Naive B cell (primary cell): ENCODE measurements around the gene NFIC. TPM values are rescaled to one million over a fixed set of nuclear protein-coding genes. Genes with fewer than 3 reads are reported as not detected.

Experiments
- ATAC-seq, 2 donors: fragments of 150-1000 bp; cut with Tn5 transposase; 2 replicates each; pipeline ENCODE4 v1.10.0; 2021; ENCODE audit warnings: low read depth in 2 of 2, mild to moderate bottlenecking in 2 of 2, moderate library complexity in 2 of 2
- DNase-seq: peaks from one replicate; pipeline ENCODE4 v3.0.0; 2022
- H3K27ac Mint-ChIP-seq, 6 donors: one replicate each; pipeline ENCODE4 v1.8.0; 2020 to 2022; ENCODE audit warnings: mild to moderate bottlenecking in 6 of 6, mixed read lengths in 6 of 6, moderate library complexity in 5 of 6, inconsistent platforms in 2 of 6
- H3K27me3 Mint-ChIP-seq, 3 donors: one replicate each; pipeline ENCODE4 v1.8.0; 2021 to 2022; ENCODE audit warnings: mixed read lengths in 3 of 3, mild to moderate bottlenecking in 1 of 3
- H3K36me3 Mint-ChIP-seq, 2 donors: one replicate each; pipeline ENCODE4 v1.8.0; 2020 to 2022; ENCODE audit warnings: mixed read lengths in 2 of 2, inconsistent platforms in 1 of 2, mild to moderate bottlenecking in 1 of 2
- H3K4me1 Mint-ChIP-seq, 3 donors: one replicate each; pipeline ENCODE4 v1.8.0; 2020 to 2022; ENCODE audit warnings: mixed read lengths in 3 of 3, inconsistent platforms in 1 of 3, mild to moderate bottlenecking in 1 of 3, moderate library complexity in 1 of 3
- H3K4me3 Mint-ChIP-seq, 8 donors: one replicate each; pipeline ENCODE4 v1.8.0; 2020 to 2022; ENCODE audit warnings: mild to moderate bottlenecking in 8 of 8, mixed read lengths in 8 of 8, moderate library complexity in 8 of 8, inconsistent platforms in 2 of 8
- H3K9me3 Mint-ChIP-seq, 7 donors: one replicate each; pipeline ENCODE4 v1.8.0; 2020 to 2022; ENCODE audit warnings: mixed read lengths in 7 of 7, mild to moderate bottlenecking in 5 of 7, inconsistent platforms in 2 of 7, moderate library complexity in 1 of 7
- polyA plus RNA-seq, 6 donors: library from polyadenylated mRNA; unstranded; fragments of 300-500 nt; fragmentation: Illumina TruSeq; gene quantifications; one replicate each; pipeline ENCODE4 v1.2.3, GENCODE V29; 2021; ENCODE audit warnings: low read depth in 6 of 6

The NFIC gene
- polyA plus RNA-seq, 6 donors from 2014 or later = 3.4 to 11.4 (median 5.3) TPM; not detected in 1

DNA sequence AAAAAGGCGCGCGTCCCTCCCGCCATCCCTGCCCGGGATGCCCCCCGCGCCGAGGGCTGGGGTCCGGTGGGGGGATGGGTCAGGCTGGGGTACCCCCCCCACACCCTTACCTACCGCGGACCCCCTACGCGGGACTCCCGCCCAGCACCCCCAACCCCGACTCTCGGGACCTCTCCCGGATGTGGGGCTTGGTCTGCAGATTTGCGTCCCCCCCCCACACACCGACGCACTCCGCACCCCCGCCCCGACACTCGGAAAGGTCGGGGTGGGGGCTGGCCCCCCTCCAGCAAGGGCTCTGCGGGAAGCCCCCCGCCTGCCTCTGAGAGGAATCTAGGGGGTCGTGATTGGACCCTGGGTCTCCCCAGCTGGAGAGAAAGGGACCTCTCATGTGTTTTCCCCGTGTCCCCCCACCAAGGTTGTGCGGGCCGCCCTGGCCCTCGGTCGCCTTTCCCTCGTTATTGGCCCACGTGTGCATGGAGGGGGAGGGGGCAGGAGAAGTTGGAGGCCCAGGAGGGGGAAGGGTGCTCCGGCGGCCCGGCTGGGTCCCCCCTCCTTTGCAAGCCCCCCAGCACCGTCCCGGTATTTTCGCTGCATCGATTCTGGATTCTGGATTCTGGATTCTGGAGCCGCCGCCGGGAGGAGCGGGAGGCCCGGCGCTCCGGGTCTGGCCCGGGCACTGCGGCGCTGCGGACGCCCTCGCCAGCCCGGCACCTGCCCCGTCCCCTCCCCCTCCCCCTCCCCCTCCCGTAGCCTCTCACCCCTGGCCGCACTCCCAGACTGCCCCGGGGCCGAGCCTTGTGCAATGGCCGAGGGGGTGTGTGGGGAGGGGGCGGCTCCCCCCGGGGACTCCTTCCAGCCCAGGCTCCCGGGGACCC lies 607 bp downstream of the NFIC start:
- peaks cover 58 to 61% (median 61%) of the 10 kb centered on the region in 3 donors for H3K4me1 Mint-ChIP-seq
- peak overlapping the region; percentile 39 to 88 (median 70) for H3K4me3 Mint-ChIP-seq
- no peaks in the 10 kb centered on the region for H3K9me3 Mint-ChIP-seq
- H3K36me3 Mint-ChIP-seq = no peaks in the 10 kb centered on the region
- H3K27ac Mint-ChIP-seq = no peak overlapping the region
- H3K27me3 Mint-ChIP-seq = peaks cover 0 to 30% (median 28%) of the 10 kb centered on the region in 3 donors
- no peak for ATAC-seq
- DNase-seq = no peak

DNA sequence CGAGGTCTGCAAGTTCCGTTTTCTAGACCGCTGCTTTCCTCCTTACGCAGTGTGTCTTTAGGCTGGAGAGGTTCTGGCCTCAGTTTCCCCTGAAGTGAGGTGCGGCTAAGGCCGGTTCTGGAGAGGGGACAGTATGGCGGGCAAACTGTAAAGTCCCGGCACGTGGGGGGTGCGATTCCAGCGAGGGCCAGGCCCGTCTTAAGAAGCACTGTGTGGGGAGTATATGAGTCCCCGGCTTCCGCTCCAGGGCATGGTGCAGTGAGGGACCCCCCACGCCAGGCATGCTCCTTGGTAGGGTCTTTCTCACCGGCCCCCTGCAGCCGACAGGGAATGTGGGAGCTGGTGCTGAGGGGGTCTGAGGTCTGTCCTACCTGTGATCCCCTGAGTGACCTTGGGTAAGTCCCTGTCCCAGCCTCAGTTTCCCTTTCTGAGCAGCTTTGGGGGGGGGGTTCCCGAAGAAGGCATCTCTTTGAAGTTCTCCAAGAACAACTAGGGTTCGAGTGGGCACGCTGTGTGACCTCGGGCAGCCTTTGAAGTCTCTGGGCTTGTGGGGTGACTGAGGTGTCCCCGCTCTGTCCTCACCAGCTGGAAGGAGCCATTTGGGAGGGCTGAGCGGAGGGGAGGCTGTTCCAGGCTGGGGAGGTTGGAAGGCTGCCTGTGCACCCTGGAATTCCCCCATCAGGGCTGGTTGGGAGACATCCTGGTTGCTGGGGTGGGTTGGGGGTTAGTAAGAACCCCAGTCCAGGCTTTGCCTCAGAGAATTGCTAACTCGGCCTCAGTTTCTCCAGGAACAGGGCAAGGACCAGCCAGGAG lies 1.5 kb downstream of the NFIC start:
- Mint-ChIP-seq H3K4me1 (peaks cover 50 to 56% (median 55%) of the 10 kb centered on the region in 3 donors), H3K36me3 (no peaks in the 10 kb centered on the region), H3K4me3 (peak overlapping the region; percentile 57 to 88 (median 75)), H3K27me3 (peaks cover 0 to 30% (median 28%) of the 10 kb centered on the region in 3 donors), H3K27ac (peak overlapping the region in 1 of 6 donors; percentile 47), H3K9me3 (no peaks in the 10 kb centered on the region)
- no peak for ATAC-seq
- DNase-seq = no peak

DNA sequence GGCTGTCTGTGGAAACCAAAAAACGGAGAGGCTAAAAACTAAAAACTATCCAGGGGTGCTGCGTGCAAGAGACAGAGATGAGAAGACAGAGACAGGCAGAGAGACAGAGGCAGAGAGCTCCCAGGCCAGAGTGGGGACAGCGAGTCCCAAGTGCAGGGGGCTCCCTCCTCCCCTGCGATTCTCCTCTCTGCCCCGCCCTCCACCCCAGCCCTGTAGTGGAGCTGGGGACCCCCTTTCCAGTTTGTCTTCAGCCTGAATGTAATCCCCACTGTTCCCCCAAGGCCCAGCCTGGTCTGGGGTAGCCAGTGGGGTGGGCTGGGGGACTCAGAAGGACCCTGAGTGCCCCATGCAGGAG lies 2.0 kb downstream of the NFIC start:
- DNase-seq = no peak
- Mint-ChIP-seq H3K27me3 (peaks cover 0 to 30% (median 28%) of the 10 kb centered on the region in 3 donors), H3K27ac (peak overlapping the region in 1 of 6 donors; percentile 0), H3K4me3 (peak overlapping the region in 6 of 8 donors; percentile 55 to 88 (median 82)), H3K4me1 (peaks cover 49 to 58% (median 57%) of the 10 kb centered on the region in 3 donors), H3K9me3 (no peaks in the 10 kb centered on the region), H3K36me3 (no peaks in the 10 kb centered on the region)
- ATAC-seq = no peak

DNA sequence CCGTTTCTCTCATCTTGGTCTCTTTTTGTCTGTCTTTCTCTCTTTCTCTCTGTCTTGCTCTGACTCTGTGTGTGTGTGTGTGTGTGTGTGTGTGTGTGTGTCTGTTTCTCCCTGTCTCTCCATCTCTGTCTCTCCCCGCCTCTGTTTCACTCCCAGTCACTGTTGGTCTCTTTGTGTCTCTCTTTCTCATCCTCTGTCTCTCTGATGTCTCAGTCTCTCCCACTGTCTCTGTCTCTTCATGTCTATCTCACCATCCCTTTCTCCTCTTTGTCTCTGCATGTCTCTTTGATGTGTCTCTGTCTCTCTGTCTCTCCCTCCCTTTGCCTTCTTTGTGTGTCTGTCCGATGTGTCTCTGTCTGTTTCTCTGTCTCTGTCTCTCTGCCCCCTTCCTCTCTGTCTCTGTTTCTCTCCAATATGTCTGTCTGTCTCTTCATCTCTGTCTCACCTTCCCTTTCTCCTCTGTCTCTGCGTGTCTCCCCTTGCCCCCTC lies 2.5 kb downstream of the NFIC start:
- H3K27me3 Mint-ChIP-seq = peaks cover 0 to 30% (median 28%) of the 10 kb centered on the region in 3 donors
- H3K9me3 Mint-ChIP-seq = no peaks in the 10 kb centered on the region
- H3K27ac Mint-ChIP-seq = peak overlapping the region in 5 of 6 donors; percentile 0 to 92 (median 61)
- ATAC-seq = no peak
- H3K4me3 Mint-ChIP-seq = peak overlapping the region in 7 of 8 donors; percentile 48 to 87 (median 81)
- peaks cover 49 to 62% (median 62%) of the 10 kb centered on the region in 3 donors for H3K4me1 Mint-ChIP-seq
- DNase-seq = no peak
- H3K36me3 Mint-ChIP-seq = no peaks in the 10 kb centered on the region

DNA sequence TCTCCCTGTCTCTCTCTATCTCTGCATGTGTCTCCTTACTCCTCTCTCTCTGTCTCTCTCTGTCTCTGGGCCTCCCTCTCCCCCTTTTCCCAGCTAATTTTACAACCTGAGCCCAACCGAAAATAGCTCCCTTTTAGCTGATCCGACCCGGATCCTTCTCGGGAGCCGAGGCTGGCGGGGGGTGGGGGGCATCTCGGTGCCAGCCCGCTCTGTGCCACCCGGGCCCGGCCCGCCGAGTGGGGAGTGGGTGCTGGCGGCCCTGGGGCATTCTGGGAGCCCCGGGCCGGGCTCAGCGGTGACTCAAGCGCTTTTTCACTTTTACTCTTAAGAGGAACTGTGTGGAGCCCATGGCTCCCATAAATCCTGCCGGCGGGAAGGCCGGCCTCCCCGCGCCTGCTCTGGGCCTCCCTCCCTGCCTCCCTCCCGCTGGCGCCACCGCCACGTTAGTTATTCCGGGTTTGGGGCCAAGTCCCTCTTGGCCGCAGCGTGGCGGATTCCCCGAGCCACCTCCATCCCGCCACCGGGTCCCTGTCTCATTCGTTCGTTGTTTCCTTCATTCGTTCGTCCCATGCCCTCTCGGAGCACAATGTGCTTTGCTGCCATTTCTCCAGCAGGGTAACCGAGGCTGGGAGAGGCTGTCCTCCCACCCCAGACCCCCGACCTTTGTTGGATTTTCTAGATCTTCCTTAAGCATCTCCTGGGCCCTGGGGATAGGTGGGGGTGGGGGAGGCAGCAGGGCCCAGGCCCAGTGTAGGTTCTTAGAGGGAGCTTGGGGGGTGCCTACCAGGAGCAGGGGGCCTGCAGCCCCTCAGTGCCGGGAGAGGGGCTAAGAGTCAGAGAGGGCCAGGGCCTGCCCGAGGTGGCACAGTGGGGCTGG lies 3.2 kb downstream of the NFIC start:
- ATAC-seq = peak; percentile 41 to 57
- H3K27ac Mint-ChIP-seq = peak overlapping the region in 3 of 6 donors; percentile 17 to 92 (median 21)

DNA sequence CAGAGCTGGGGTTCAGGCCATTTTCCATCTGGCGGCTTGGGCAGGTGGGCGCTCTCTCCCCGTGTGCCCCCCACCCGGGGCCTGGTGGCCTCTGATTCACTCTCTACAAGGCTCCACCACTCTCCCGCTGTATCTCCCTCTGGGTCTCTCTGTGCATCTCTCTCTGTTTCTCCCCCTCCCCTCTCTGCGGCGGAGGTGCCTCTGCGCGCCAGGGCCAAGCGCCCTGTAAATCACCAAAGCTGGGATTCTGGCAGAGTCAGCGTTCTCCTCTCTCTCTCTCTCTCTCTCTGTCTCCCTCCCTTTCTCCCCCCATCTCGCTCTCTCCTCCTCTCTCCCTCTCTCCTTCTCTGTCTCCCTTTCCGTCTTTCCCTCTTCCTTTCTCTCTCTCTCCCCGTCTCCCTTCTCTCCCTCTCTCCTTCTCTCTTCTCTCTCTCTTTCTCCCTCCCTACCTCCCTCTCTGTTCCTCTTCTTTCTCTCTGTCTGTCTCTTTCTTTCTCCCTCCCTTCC lies 3.9 kb downstream of the NFIC start:
- Mint-ChIP-seq H3K4me3 (peak overlapping the region in 7 of 8 donors; percentile 36 to 79 (median 62)), H3K27me3 (peaks cover 0 to 26% (median 23%) of the 10 kb centered on the region in 3 donors), H3K4me1 (peaks cover 44 to 67% (median 60%) of the 10 kb centered on the region in 3 donors), H3K27ac (peak overlapping the region in 3 of 6 donors; percentile 1 to 94 (median 58)), H3K36me3 (no peaks in the 10 kb centered on the region), H3K9me3 (peaks cover 0 to 2% (median 0%) of the 10 kb centered on the region in 7 donors)
- DNase-seq (no peak), ATAC-seq (no peak)

More for the DNA sequence above, 3.2 kb downstream of the NFIC start:
- Mint-ChIP-seq H3K36me3 (no peaks in the 10 kb centered on the region), H3K9me3 (peaks cover 0 to 2% (median 0%) of the 10 kb centered on the region in 7 donors), H3K27me3 (peaks cover 0 to 30% (median 28%) of the 10 kb centered on the region in 3 donors), H3K4me3 (peak overlapping the region; percentile 48 to 87 (median 82)), H3K4me1 (peaks cover 49 to 68% (median 63%) of the 10 kb centered on the region in 3 donors)
- DNase-seq = no peak

DNA sequence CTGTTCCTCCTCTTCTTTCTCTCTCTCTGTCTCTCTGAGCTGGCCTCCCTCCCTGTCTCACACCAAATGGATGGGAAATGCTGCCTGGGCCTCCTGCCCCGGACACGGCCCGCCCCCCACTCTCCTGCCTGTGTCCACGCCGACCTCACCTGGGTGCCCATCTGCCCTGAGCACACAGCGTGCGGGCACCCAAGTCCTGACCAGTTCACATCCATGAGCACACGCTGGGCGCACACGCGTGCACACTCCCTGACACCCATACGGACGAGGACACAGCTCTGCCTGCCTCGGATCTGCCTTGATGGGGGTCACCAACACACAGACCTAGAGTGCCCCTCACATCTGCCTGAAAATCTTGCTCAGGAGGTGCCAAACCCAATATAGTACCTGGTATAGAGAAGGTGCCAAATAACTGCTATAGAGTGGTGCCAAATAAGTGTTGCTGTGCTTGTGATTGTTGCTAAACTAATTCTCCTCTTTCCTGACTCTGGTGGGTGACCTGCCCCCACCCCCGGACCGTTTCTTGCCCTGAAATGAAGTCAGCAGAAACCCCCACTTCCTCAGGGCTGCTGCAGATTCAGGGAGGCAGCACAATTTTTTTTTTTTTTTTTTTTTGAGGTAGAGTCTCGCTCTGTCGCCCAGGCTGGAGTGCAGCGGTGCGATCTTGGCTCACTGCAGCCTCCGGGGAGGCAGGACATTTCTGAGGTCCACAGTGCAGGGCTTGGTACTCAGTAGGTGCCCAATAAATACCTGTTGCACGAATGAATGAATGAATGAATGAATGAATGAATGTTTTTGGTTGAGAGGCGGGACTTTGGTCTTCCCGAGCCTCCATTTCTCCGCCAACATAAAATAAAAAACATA lies 4.6 kb downstream of the NFIC start:
- peaks cover 40 to 60% (median 54%) of the 10 kb centered on the region in 3 donors for H3K4me1 Mint-ChIP-seq
- H3K27me3 Mint-ChIP-seq = peaks cover 0 to 19% (median 17%) of the 10 kb centered on the region in 3 donors
- DNase-seq = no peak
- H3K9me3 Mint-ChIP-seq = peaks cover 0 to 2% (median 0%) of the 10 kb centered on the region in 7 donors
- H3K4me3 Mint-ChIP-seq = peak overlapping the region in 7 of 8 donors; percentile 2 to 79 (median 49)
- peak overlapping the region in 2 of 6 donors; percentile 58 to 89 for H3K27ac Mint-ChIP-seq
- H3K36me3 Mint-ChIP-seq = no peaks in the 10 kb centered on the region
- ATAC-seq = peak; percentile 64

DNA sequence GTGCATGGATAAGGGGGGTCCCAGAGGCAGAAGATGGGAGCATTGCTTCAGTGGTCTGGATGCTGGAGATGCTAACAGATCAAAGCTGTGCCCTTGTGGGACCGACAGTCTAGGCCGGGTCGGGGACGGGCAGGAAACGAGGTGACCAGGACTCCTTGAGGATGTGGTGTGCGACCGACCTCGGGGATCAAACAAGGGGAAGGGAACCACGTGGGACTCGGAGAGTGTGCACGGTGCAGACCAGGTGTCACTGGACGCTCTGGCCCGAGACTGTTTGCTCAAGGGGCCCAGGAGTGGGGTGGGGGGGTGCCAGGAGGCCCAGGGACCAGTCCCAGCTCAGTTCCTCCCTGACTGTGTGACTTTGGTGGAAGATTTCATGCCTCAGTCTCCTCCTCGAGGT lies 6.0 kb downstream of the NFIC start:
- Mint-ChIP-seq H3K4me3 (peak overlapping the region in 1 of 8 donors; percentile 75), H3K27me3 (peaks cover 0 to 15% (median 12%) of the 10 kb centered on the region in 3 donors), H3K4me1 (peaks cover 40 to 60% (median 49%) of the 10 kb centered on the region in 3 donors), H3K9me3 (peaks cover 0 to 2% (median 0%) of the 10 kb centered on the region in 7 donors), H3K36me3 (no peaks in the 10 kb centered on the region), H3K27ac (peak overlapping the region in 1 of 6 donors; percentile 81)
- DNase-seq (no peak), ATAC-seq (no peak)

DNA sequence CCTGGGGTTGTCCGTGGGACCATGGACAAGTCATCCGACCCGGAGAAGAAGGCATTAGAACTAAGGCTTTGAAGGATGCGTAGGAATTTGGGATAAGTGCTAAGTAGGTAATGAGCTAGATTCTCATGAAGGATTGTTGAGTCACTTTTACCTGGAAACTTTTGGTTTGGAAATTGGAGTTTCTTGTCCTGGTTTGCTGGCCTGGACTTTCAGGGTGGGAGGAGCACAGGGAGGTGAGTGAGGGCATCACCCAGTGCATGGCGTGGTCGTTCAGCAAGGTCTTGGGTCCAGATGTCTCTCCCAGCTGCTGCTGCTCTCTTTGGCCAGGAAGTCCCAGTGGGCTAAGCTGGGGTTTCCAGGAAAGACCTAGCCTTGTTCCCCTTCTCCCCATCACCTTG lies 7.6 kb downstream of the NFIC start:
- H3K4me1 Mint-ChIP-seq = peaks cover 27 to 50% (median 35%) of the 10 kb centered on the region in 3 donors
- H3K27me3 Mint-ChIP-seq = peaks cover 0 to 5% (median 4%) of the 10 kb centered on the region in 3 donors
- no peak for ATAC-seq
- H3K4me3 Mint-ChIP-seq = no peak overlapping the region
- H3K36me3 Mint-ChIP-seq = no peaks in the 10 kb centered on the region
- no peak overlapping the region for H3K27ac Mint-ChIP-seq
- peaks cover 0 to 2% (median 0%) of the 10 kb centered on the region in 7 donors for H3K9me3 Mint-ChIP-seq
- no peak for DNase-seq

DNA sequence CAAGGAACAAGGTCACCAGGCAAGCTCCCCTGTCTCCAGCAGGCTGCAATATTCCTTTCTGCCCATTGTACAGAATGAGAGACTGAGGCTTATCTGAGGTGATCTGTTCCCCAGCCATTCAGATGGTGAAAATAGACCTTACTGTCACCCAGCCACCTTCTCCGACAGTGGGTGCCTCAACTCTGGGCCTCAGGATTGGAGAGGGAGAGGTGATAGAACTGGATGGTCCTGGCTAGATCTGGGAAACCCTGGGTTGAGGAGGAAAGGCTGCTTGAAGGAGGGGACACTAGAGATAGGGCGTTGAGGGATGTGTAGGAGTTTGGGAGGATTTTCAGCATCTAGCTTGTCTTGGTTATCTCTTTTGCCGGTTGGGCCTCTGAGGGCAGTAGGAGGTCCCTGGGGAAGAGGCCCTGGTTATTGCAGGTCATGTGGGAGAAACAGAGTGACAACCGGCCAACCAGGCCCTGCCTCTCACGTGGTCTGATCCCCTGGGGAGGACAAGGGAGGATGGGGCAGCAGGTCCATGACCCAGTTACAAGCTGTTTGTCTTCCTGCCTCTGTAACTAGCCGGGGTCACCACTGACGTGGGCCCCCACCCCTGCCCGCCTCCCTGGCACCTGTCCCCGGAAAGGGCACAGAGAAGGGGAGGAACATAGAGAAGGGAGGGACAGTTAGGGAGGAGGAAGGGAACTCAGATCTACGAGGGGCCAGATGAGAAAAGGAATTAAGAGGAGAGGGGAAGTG lies 8.2 kb downstream of the NFIC start:
- Mint-ChIP-seq H3K9me3 (peaks cover 0 to 2% (median 0%) of the 10 kb centered on the region in 7 donors), H3K4me1 (peaks cover 23 to 44% (median 32%) of the 10 kb centered on the region in 3 donors), H3K36me3 (no peaks in the 10 kb centered on the region), H3K27ac (peak overlapping the region in 2 of 6 donors; percentile 2 to 13), H3K27me3 (no peaks in the 10 kb centered on the region), H3K4me3 (no peak overlapping the region)
- DNase-seq = no peak
- no peak for ATAC-seq
